IMR-90 (cell line): ENCODE measurements around the gene SETDB1. TPM values are rescaled to one million over a fixed set of nuclear protein-coding genes. Genes with fewer than 3 reads are reported as not detected.

Source experiments
- ATAC-seq: fragments of 200-7000 bp; cut with Tn5 transposase; 2 replicates; pipeline ENCODE4 v1.9.1; 2020; ENCODE audit warnings: low read depth, mild to moderate bottlenecking, moderate library complexity
- BruUV-seq: library from RNA; stranded (reverse); fragments of 400-500 nt; replicated peaks from 2 replicates; lab custom pipeline; 2021; lab: Mats Ljungman, UMichigan
- CTCF ChIA-PET: fragments of 300-600 bp; formaldehyde crosslinking; extraction: SDS; loops from one replicate; lab custom pipeline; 2021; ENCODE audit warnings: antibody characterized with exemption; lab: Yijun Ruan, JAX
- POLR2A ChIA-PET: fragments of 300-600 bp; sonication (Branson Sonifier 250); formaldehyde crosslinking; loops from one replicate; lab custom pipeline; 2022; ENCODE audit warnings: antibody characterized with exemption; ENCODE audit not compliant: unreplicated experiment; lab: Charles Lee
- DNase-seq: peaks from one replicate; pipeline ENCODE4 v3.0.0; 2013
- H2AFZ ChIP-seq: replicated peaks from 2 replicates; pipeline ENCODE3; 2013; ENCODE audit warnings: low read length, mild to moderate bottlenecking; ENCODE audit not compliant: poor library complexity
- H2AK5ac ChIP-seq: 2 replicates; pipeline ENCODE4 v1.6.1; 2013; ENCODE audit warnings: low read depth, low read length, inconsistent platforms
- H2AK9ac ChIP-seq: replicated peaks from 2 replicates; pipeline ENCODE3; 2013; ENCODE audit warnings: mild to moderate bottlenecking, low read depth, low read length, moderate library complexity; ENCODE audit not compliant: poor library complexity
- H2BK120ac ChIP-seq: 2 replicates; pipeline ENCODE4 v1.6.1; 2013; ENCODE audit warnings: low read depth, low read length, inconsistent platforms
- H2BK15ac ChIP-seq: 3 replicates; pipeline ENCODE4 v1.6.1; 2013; ENCODE audit warnings: low read depth, low read length, inconsistent platforms
- H2BK20ac ChIP-seq: 2 replicates; pipeline ENCODE4 v1.6.1; 2013; ENCODE audit warnings: low read depth, mild to moderate bottlenecking, inconsistent platforms, low read length, moderate library complexity
- H2BK5ac ChIP-seq: 2 replicates; pipeline ENCODE4 v1.6.1; 2013; ENCODE audit warnings: mild to moderate bottlenecking, low read depth, low read length, inconsistent platforms; ENCODE audit not compliant: poor library complexity, severe bottlenecking
- H3K14ac ChIP-seq: replicated peaks from 2 replicates; pipeline ENCODE4 v1.6.1; 2013; ENCODE audit warnings: low read depth, low read length, inconsistent platforms
- H3K18ac ChIP-seq: 2 replicates; pipeline ENCODE4 v1.6.1; 2013; ENCODE audit warnings: low read depth, low read length, control low read depth
- H3K23ac ChIP-seq: 2 replicates; pipeline ENCODE4 v1.6.1; 2013; ENCODE audit warnings: low read depth, low read length, inconsistent platforms
- H3K27ac ChIP-seq: 2 replicates; pipeline ENCODE4 v1.5.1; 2013; ENCODE audit warnings: mild to moderate bottlenecking, control low read depth, low read length; ENCODE audit not compliant: insufficient read depth
- H3K27me3 ChIP-seq: 2 replicates; pipeline ENCODE4 v1.6.1; 2013; ENCODE audit warnings: low read length; ENCODE audit not compliant: control insufficient read depth, insufficient read depth
- H3K36me3 ChIP-seq: 2 replicates; pipeline ENCODE4 v1.6.1; 2013; ENCODE audit warnings: low read length, mixed read lengths; ENCODE audit not compliant: control insufficient read depth, insufficient read depth
- H3K4ac ChIP-seq: 2 replicates; pipeline ENCODE4 v1.6.1; 2013; ENCODE audit warnings: low read depth, low read length, inconsistent platforms
- H3K4me1 ChIP-seq: 2 replicates; pipeline ENCODE4 v1.6.1; 2013; ENCODE audit warnings: low read length, mixed read lengths; ENCODE audit not compliant: control insufficient read depth, insufficient read depth
- H3K4me2 ChIP-seq: 2 replicates; pipeline ENCODE4 v1.6.1; 2013; ENCODE audit warnings: low read depth, mild to moderate bottlenecking, control low read depth, low read length, moderate library complexity
- H3K4me3 ChIP-seq: 2 replicates; pipeline ENCODE4 v1.5.1; 2013; ENCODE audit warnings: low read depth, mild to moderate bottlenecking, control low read depth, low read length, moderate library complexity; ENCODE audit not compliant: insufficient read depth
- H3K56ac ChIP-seq: 2 replicates; pipeline ENCODE4 v1.6.1; 2013; ENCODE audit warnings: low read length, inconsistent platforms; ENCODE audit not compliant: insufficient read depth; ENCODE audit errors: extremely low read depth
- H3K79me1 ChIP-seq, 2 experiments: 2 replicates each; pipeline ENCODE4 v1.6.1; 2013; ENCODE audit warnings: low read length in 2 of 2, inconsistent platforms in 1 of 2, low read depth in 1 of 2
- H3K9ac ChIP-seq: 2 replicates; pipeline ENCODE4 v1.6.1; 2013; ENCODE audit warnings: low read depth, low read length, control low read depth
- H3K9me1 ChIP-seq: 2 replicates; pipeline ENCODE4 v1.6.1; 2013; ENCODE audit warnings: low read length, inconsistent platforms; ENCODE audit not compliant: insufficient read depth
- H3K9me3 ChIP-seq: 2 replicates; pipeline ENCODE4 v1.6.1; 2013; ENCODE audit warnings: low read length; ENCODE audit not compliant: control insufficient read depth, insufficient read depth
- H4K20me1 ChIP-seq: 2 replicates; pipeline ENCODE4 v1.6.1; 2013; ENCODE audit warnings: low read length, inconsistent platforms; ENCODE audit not compliant: insufficient read depth
- H4K5ac ChIP-seq: 2 replicates; pipeline ENCODE4 v1.6.1; 2013; ENCODE audit warnings: mild to moderate bottlenecking, low read depth, low read length, control low read depth
- H4K8ac ChIP-seq, 2 experiments: 2 replicates each; pipeline ENCODE4 v1.6.1; 2013; ENCODE audit warnings: low read depth in 2 of 2, low read length in 2 of 2, control low read depth in 1 of 2, inconsistent platforms in 1 of 2
- H4K91ac ChIP-seq: 2 replicates; pipeline ENCODE4 v1.6.1; 2013; ENCODE audit warnings: low read depth, low read length, inconsistent platforms; ENCODE audit not compliant: insufficient read depth
- CHD1 ChIP-seq: IDR thresholded peaks from 2 replicates; pipeline ENCODE4 v1.6.1; 2012; ENCODE audit warnings: low read depth, low read length, improper control_type of control experiment
- FOS ChIP-seq: fragments of 150-350 bp; IDR thresholded peaks from 2 replicates; pipeline ENCODE4 v1.6.1; 2016; ENCODE audit warnings: low read depth, low read length
- MAFK ChIP-seq: IDR thresholded peaks from 2 replicates; pipeline ENCODE4 v1.6.1; 2012; ENCODE audit warnings: low read depth, low read length, improper control_type of control experiment
- MAZ ChIP-seq: IDR thresholded peaks from 2 replicates; pipeline ENCODE4 v1.6.1; 2012; ENCODE audit warnings: low read depth, mild to moderate bottlenecking, low read length, improper control_type of control experiment, moderate library complexity, borderline replicate concordance
- MXI1 ChIP-seq: IDR thresholded peaks from 2 replicates; pipeline ENCODE4 v1.6.1; 2012; ENCODE audit warnings: low read depth, mild to moderate bottlenecking, low read length, moderate library complexity, borderline replicate concordance
- NFE2L2 ChIP-seq: fragments of 150-350 bp; IDR thresholded peaks from 2 replicates; pipeline ENCODE4 v1.6.1; 2016; ENCODE audit warnings: low read depth, mild to moderate bottlenecking, low read length
- POLR2A ChIP-seq: IDR thresholded peaks from 2 replicates; pipeline ENCODE4 v1.6.1; 2012; ENCODE audit warnings: mild to moderate bottlenecking, low read depth, low read length
- RAD21 ChIP-seq: IDR thresholded peaks from 2 replicates; pipeline ENCODE4 v1.6.1; 2012; ENCODE audit warnings: low read length, improper control_type of control experiment
- WGBS, 2 experiments: methylation state at CpG; one replicate each; pipeline versions ENCODE4 v1.1.5 to v1.1.7; 2013; ENCODE audit warnings: missing lambda C conversion rate in 2 of 2; ENCODE audit not compliant: insufficient read length in 1 of 2; ENCODE audit errors: extremely low coverage in 2 of 2; 5-methylcytosine and 5-hydroxymethylcytosine counted together
- dilution Hi-C: fragments of 300-500 bp; cut with HindIII; formaldehyde crosslinking; loops from one replicate; pipeline ENCODE4 v1.14.3; 2018; ENCODE audit warnings: low sequenced_read_pairs; ENCODE audit not compliant: unreplicated experiment
- in situ Hi-C: fragments of 300-500 bp; cut with MboI; formaldehyde crosslinking; loops from 3 replicates; pipeline ENCODE4 v1.14.3; 2019; ENCODE audit warnings: low sequenced_read_pairs, inconsistent platforms, mixed read lengths
- intact Hi-C: fragments of 100-400 bp; cut with micrococcal nuclease; formaldehyde crosslinking; loops from 2 replicates; pipeline ENCODE4 v1.10.0; 2022
- polyA plus RNA-seq, 3 experiments: library from polyadenylated mRNA; depleted of rRNA; stranded (reverse); fragments of >200 nt; gene quantifications; 2 replicates each; pipeline ENCODE4 v1.2.3, GENCODE V29; 2012; ENCODE audit warnings: low replicate concordance in 1 of 3
- total RNA-seq: library from RNA; depleted of rRNA; stranded (reverse); fragments of >200 nt; gene quantifications from 2 replicates; pipeline ENCODE4 v1.2.3, GENCODE V29; 2012
- TF ChIP-seq, protein P1 (sequence below): conservative IDR thresholded peaks from 2 replicates; pipeline ENCODE4 v1.5.1; 2012; ENCODE audit warnings: mild to moderate bottlenecking, low read depth, low read length, improper control_type of control experiment
- TF ChIP-seq, protein P2 (sequence below): fragments of 150-350 bp; IDR thresholded peaks from 2 replicates; pipeline ENCODE4 v1.6.1; 2016; ENCODE audit warnings: low read depth, mild to moderate bottlenecking, low read length, moderate library complexity, borderline replicate concordance

SETDB1 gene
- total and polyA plus RNA-seq, 2 of the 4 experiments (the other 2 are of a cell fraction) = 18.7 to 22.9 TPM

DNA sequence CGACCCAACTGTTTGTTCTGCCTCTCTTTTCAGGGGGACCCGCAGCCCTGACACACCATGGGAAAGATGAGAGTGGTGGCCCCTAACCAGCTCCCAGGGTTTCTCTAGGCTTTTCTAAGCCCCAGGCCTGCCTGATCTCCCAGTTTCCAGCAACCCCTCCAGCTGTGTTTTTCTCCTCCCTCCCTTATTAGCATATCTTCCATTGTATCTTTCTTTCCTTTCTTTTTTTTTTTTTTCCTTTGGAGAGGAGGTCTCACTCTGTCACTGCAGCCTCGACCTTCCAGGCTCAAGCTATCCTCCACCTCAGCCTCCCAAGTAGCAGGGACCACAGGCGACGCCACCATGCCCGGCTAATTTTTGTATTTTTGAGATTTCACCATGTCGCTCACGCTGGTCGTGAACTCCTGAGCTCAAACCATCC, 50.2 kb downstream of the SETDB1 start:
- in situ Hi-C loops = loop anchor here (10.0 kb wide), 1 partner anchor 58 kb away; the partner anchor contains the start of gene BNIPL
- Histone ChIP-seq H2BK5ac (no peak overlapping the region), H4K91ac (0 out of 2 replicates have a peak overlapping the region, but pooled peaks have one; percentile 84), H2AFZ (peak overlapping the region; percentile 18), H2BK120ac (peak overlapping the region; percentile 10; the same call in 1 of the 2 replicates), H2AK5ac (peak overlapping the region; percentile 13; the same call in 1 of the 2 replicates), H2BK15ac (no peak overlapping the region), H2BK20ac (no peak overlapping the region), H3K79me1 (peaks cover 2 to 30% of the 10 kb centered on the region in 2 experiments; a peak in 2 of 4 replicates), H3K27ac (no peak overlapping the region), H4K5ac (no peak overlapping the region), H3K18ac (no peak overlapping the region), H3K56ac (no peak overlapping the region), H3K27me3 (no peaks in the 10 kb centered on the region), H3K23ac (no peak overlapping the region), H3K36me3 (no peaks in the 10 kb centered on the region), H3K9ac (no peak overlapping the region), H4K20me1 (peaks cover 23% of the 10 kb centered on the region), H2AK9ac (no peak overlapping the region), H3K9me1 (peaks cover 21% of the 10 kb centered on the region), H4K8ac (peak overlapping the region in 1 of 2 experiments; percentile 44; a peak in 1 of 4 replicates), H3K14ac (no peak overlapping the region), H3K4me1 (peaks cover 33% of the 10 kb centered on the region), H3K9me3 (no peaks in the 10 kb centered on the region), H3K4me3 (no peak overlapping the region), H3K4me2 (no peak overlapping the region), H3K4ac (no peak overlapping the region)
- no peak for TF ChIP-seq MAFK
- TF ChIP-seq MAZ = no peak
- TF ChIP-seq CHD1 = no peak
- TF ChIP-seq, protein P1, sequence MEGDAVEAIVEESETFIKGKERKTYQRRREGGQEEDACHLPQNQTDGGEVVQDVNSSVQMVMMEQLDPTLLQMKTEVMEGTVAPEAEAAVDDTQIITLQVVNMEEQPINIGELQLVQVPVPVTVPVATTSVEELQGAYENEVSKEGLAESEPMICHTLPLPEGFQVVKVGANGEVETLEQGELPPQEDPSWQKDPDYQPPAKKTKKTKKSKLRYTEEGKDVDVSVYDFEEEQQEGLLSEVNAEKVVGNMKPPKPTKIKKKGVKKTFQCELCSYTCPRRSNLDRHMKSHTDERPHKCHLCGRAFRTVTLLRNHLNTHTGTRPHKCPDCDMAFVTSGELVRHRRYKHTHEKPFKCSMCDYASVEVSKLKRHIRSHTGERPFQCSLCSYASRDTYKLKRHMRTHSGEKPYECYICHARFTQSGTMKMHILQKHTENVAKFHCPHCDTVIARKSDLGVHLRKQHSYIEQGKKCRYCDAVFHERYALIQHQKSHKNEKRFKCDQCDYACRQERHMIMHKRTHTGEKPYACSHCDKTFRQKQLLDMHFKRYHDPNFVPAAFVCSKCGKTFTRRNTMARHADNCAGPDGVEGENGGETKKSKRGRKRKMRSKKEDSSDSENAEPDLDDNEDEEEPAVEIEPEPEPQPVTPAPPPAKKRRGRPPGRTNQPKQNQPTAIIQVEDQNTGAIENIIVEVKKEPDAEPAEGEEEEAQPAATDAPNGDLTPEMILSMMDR = no peak
- TF ChIP-seq, protein P2, sequence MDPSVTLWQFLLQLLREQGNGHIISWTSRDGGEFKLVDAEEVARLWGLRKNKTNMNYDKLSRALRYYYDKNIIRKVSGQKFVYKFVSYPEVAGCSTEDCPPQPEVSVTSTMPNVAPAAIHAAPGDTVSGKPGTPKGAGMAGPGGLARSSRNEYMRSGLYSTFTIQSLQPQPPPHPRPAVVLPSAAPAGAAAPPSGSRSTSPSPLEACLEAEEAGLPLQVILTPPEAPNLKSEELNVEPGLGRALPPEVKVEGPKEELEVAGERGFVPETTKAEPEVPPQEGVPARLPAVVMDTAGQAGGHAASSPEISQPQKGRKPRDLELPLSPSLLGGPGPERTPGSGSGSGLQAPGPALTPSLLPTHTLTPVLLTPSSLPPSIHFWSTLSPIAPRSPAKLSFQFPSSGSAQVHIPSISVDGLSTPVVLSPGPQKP = no peak
- no peak for TF ChIP-seq NFE2L2
- no peak for TF ChIP-seq MXI1
- TF ChIP-seq POLR2A = no peak
- no peak for TF ChIP-seq RAD21
- no peak for TF ChIP-seq FOS
- dilution Hi-C loops = no loop called here
- ATAC-seq (no peak), DNase-seq (no peak)
- 97% methylated on average over 6 of the region's 9 CpGs; no CpG with 5 or more reads in 1 of the 2 experiments for WGBS, 2 experiments
- ChIA-PET POLR2A (interaction anchor here (0.6 kb wide), 1 partner anchor 262 kb away, joined by 3 read pairs; no protein-coding TSS in a partner anchor), CTCF (no interaction called here)
- intact Hi-C loops = no loop called here
- BruUV-seq = no TSS peak
